AG09319 (cell line): ENCODE data around the gene EPOP.
"Not testable (repeated sequence)": the region's sequence is repeated elsewhere in the genome, so short reads cannot be mapped to it uniquely, and the experiment has no call there.

Experiments used
- DNase-seq: peaks from one replicate; pipeline ENCODE4 v3.0.0-alpha.2; 2010; ENCODE audit warnings: low read depth; ENCODE audit errors: extremely low read depth
- CTCF ChIP-seq: IDR thresholded peaks from 2 replicates; pipeline ENCODE4 v1.5.1; 2011; ENCODE audit warnings: low read depth, mild to moderate bottlenecking, inconsistent platforms, low read length, moderate library complexity

The EPOP gene

GRCh38 chr17:38628441-38628840 is 46.3 kb downstream of the EPOP start:
- DNase-seq = no peak
- TF ChIP-seq CTCF = no peak

DNA sequence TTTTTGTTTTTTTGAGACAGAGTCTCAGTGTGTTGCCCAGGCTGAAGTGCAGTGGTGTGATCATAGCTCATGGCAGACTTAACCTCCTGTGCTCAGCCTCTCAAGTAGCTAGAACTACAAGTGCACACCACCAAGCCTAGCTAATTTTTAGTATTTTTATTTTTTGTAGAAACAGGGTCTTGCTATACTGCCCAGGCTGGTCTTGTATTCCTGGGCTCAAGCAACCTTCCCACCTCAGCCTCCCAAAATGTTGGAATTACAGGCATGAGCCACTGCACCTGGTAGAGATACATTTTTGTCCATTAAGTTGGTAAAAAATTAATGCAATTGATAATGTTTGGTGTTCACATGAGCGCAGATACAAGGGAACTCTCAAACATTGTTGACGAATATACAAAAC is 46.8 kb downstream of the EPOP start:
- TF ChIP-seq CTCF = no peak

DNA sequence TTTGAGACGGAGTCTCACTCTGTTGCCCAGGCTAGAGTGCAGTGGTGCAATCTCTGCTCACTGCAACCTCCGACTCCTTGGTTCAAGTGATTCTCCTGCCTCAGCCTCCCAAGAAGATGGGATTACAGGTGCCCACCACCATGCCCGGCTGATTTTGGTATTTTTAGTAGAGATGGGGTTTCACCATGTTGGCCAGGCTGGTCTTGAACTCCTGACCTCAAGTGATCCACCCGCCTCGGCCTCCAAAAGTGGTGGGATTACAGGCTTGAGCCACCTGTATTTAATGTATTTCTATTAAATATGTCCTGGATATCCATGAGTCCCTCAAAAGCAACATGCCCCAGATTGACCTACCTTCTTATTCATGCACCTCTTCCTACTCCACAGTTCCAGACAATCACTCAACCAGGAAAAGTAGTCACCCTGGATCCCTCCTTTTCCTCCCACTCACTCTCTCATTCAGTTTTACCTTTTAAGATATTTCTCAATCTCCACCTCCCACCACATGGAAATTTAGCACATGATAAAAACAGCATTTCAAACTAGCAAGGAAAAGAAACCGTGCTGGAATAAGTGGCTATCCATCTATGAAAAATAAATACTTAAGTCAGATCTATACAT is 48.0 kb downstream of the EPOP start:
- DNase-seq = not testable (repeated sequence)

More for the DNA sequence above, 46.8 kb downstream of the EPOP start:
- no peak for DNase-seq

DNA sequence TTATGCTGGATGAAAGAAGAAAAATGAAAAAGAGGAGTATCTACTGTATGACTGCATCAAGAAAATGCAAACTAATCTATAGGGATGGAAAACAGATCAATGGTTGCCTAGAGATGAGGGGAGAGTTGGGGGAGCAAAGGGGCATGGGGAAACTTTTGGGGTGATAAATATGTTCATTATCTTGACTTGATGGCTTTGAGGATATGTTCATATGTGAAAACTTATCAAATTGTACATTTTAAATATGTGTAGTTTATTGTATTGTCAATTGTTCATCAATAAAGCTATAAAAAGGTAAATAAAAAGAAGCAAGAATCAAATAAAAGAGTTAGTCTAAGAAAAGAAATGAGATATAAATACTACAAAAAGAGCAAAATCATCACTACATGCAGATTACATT is 49.3 kb downstream of the EPOP start:
- no peak for DNase-seq
- TF ChIP-seq CTCF = no peak

- not testable (repeated sequence) for DNase-seq
Measured at GRCh38 chr17:38624782-38625355, 49.9 kb downstream of the EPOP start.
